ENCODE results near the gene TACC2.

TACC2 gene

GRCh38 chr10:122162671-122163173 is 173.8 kb downstream of the TACC2 start:
- 37 to 39% methylated on average over 14 to 16 of the region's 16 CpGs for WGBS, 2 experiments (ENCODE audit: insufficient coverage in 2 of 2)
- Histone ChIP-seq H3K4me1 (ENCODE audit: control insufficient read depth, insufficient read depth, low read length, poor library complexity, severe bottlenecking) (no peaks in the 10 kb centered on the region), H3K27ac (ENCODE audit: low read depth, low read length, severe bottlenecking) (peak overlapping the region; percentile 67), H3K4me3 (ENCODE audit: extremely low read depth, insufficient read depth, low read length, poor library complexity, severe bottlenecking) (peak overlapping the region; percentile 48), H3K9me3 (ENCODE audit: control insufficient read depth, low read length) (no peaks in the 10 kb centered on the region), H3K36me3 (ENCODE audit: control insufficient read depth, insufficient read depth, low read length) (peaks cover 3% of the 10 kb centered on the region)

GRCh38 chr10:122163174-122164022 is 174.4 kb downstream of the TACC2 start:
- 0% methylated on average over 75 to 82 of the region's 89 CpGs for WGBS, 2 experiments (ENCODE audit: insufficient coverage in 2 of 2)
- Histone ChIP-seq H3K4me1 (ENCODE audit: control insufficient read depth, insufficient read depth, low read length, poor library complexity, severe bottlenecking) (no peaks in the 10 kb centered on the region), H3K36me3 (ENCODE audit: control insufficient read depth, insufficient read depth, low read length) (peaks cover 3% of the 10 kb centered on the region), H3K9me3 (ENCODE audit: control insufficient read depth, low read length) (no peaks in the 10 kb centered on the region), H3K27ac (ENCODE audit: low read depth, low read length, severe bottlenecking) (peak overlapping the region; percentile 67), H3K4me3 (ENCODE audit: extremely low read depth, insufficient read depth, low read length, poor library complexity, severe bottlenecking) (peak overlapping the region; percentile 48)

- Histone ChIP-seq H3K4me3 (ENCODE audit: extremely low read depth, insufficient read depth, low read length, poor library complexity, severe bottlenecking) (peak overlapping the region; percentile 48), H3K36me3 (ENCODE audit: control insufficient read depth, insufficient read depth, low read length) (peaks cover 3% of the 10 kb centered on the region), H3K4me1 (ENCODE audit: control insufficient read depth, insufficient read depth, low read length, poor library complexity, severe bottlenecking) (no peaks in the 10 kb centered on the region), H3K27ac (ENCODE audit: low read depth, low read length, severe bottlenecking) (peak overlapping the region; percentile 67), H3K9me3 (ENCODE audit: control insufficient read depth, low read length) (no peaks in the 10 kb centered on the region)
- 1 to 8% methylated on average over 18 to 21 of the region's 25 CpGs for WGBS, 2 experiments (ENCODE audit: insufficient coverage in 2 of 2)
Measured at GRCh38 chr10:122164023-122164601, 175.1 kb downstream of the TACC2 start.

DNA sequence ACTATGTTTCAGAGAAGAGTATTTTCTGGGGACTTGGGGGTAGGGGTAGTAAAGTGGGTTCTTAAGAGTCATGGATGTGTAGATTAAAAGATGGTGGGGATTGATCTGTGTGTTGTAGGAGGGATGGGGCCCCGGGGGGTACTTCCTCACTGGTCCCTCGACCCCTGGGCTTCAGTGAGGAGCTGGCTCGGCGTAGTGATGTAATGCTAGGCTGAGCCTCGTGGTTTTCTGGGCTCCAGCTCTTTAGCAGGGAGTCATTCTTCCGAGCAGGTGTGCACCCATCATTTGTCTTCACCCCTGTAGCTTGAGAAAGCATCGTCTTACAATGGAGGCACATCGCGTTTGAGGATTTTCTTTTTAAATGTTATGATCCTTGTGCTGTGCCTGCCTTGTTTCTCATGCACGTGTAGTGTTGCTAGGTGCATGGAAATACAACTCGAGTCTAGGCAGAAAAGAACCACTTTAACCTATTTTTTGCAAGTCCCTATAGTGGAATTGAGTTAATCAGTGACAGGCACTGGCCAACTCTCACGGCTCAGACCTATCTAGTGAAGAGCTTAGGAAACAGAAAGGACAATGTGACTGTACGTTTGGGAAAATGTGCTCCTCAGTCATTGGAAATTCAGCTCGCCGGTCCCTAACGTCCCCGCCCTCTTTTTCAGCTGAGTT is 176.0 kb downstream of the TACC2 start:
- Histone ChIP-seq H3K36me3 (ENCODE audit: control insufficient read depth, insufficient read depth, low read length) (peaks cover 3% of the 10 kb centered on the region), H3K4me1 (ENCODE audit: control insufficient read depth, insufficient read depth, low read length, poor library complexity, severe bottlenecking) (no peaks in the 10 kb centered on the region), H3K9me3 (ENCODE audit: control insufficient read depth, low read length) (no peaks in the 10 kb centered on the region), H3K4me3 (ENCODE audit: extremely low read depth, insufficient read depth, low read length, poor library complexity, severe bottlenecking) (peak overlapping the region; percentile 48), H3K27ac (ENCODE audit: low read depth, low read length, severe bottlenecking) (no peak overlapping the region)
- 30 to 43% methylated on average over 12 to 15 of the region's 17 CpGs for WGBS, 2 experiments (ENCODE audit: insufficient coverage in 2 of 2)

GRCh38 chr10:122165484-122166276 is 176.7 kb downstream of the TACC2 start:
- H3K36me3 ChIP-seq (ENCODE audit: control insufficient read depth, insufficient read depth, low read length) = peaks cover 3% of the 10 kb centered on the region
- 87 to 93% methylated on average over 8 to 9 of the region's 13 CpGs for WGBS, 2 experiments (ENCODE audit: insufficient coverage in 2 of 2)
- no peak overlapping the region for H3K4me3 ChIP-seq (ENCODE audit: extremely low read depth, insufficient read depth, low read length, poor library complexity, severe bottlenecking)
- H3K27ac ChIP-seq (ENCODE audit: low read depth, low read length, severe bottlenecking) = no peak overlapping the region
- H3K4me1 ChIP-seq (ENCODE audit: control insufficient read depth, insufficient read depth, low read length, poor library complexity, severe bottlenecking) = peaks cover 3% of the 10 kb centered on the region
- no peaks in the 10 kb centered on the region for H3K9me3 ChIP-seq (ENCODE audit: control insufficient read depth, low read length)

DNA sequence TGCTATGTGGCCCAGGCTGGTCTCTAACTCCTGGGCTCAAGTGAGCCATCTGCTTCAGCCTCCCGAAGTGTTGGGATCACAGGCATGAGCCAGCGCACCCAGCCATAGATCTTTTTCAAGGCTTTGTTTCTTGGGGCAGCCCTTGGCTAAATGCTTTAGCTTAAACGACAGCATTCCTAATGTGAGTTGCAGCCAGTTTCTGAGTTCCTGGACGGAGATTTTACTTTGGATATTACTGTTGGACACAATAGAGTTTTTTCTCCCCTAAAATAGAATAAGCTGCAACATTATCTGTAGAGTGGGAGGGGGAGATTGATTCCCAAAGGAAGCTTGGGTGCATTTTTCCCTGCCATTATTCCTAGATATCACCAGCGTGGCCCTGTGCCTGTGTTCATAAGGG is 179.1 kb downstream of the TACC2 start:
- Histone ChIP-seq H3K27ac (ENCODE audit: low read depth, low read length, severe bottlenecking) (no peak overlapping the region), H3K36me3 (ENCODE audit: control insufficient read depth, insufficient read depth, low read length) (no peaks in the 10 kb centered on the region), H3K4me3 (ENCODE audit: extremely low read depth, insufficient read depth, low read length, poor library complexity, severe bottlenecking) (no peak overlapping the region), H3K4me1 (ENCODE audit: control insufficient read depth, insufficient read depth, low read length, poor library complexity, severe bottlenecking) (peaks cover 23% of the 10 kb centered on the region), H3K9me3 (ENCODE audit: control insufficient read depth, low read length) (no peaks in the 10 kb centered on the region)
- 78 to 96% methylated on average over 4 of the region's 5 CpGs for WGBS, 2 experiments (ENCODE audit: insufficient coverage in 2 of 2)

- Histone ChIP-seq H3K27ac (ENCODE audit: low read depth, low read length, severe bottlenecking) (no peak overlapping the region), H3K4me1 (ENCODE audit: control insufficient read depth, insufficient read depth, low read length, poor library complexity, severe bottlenecking) (peaks cover 23% of the 10 kb centered on the region), H3K4me3 (ENCODE audit: extremely low read depth, insufficient read depth, low read length, poor library complexity, severe bottlenecking) (no peak overlapping the region), H3K36me3 (ENCODE audit: control insufficient read depth, insufficient read depth, low read length) (no peaks in the 10 kb centered on the region), H3K9me3 (ENCODE audit: control insufficient read depth, low read length) (no peaks in the 10 kb centered on the region)
- 93 to 100% methylated on average over 3 of the region's 3 CpGs for WGBS, 2 experiments (ENCODE audit: insufficient coverage in 2 of 2)
Measured at GRCh38 chr10:122168598-122169394, 179.8 kb downstream of the TACC2 start.

DNA sequence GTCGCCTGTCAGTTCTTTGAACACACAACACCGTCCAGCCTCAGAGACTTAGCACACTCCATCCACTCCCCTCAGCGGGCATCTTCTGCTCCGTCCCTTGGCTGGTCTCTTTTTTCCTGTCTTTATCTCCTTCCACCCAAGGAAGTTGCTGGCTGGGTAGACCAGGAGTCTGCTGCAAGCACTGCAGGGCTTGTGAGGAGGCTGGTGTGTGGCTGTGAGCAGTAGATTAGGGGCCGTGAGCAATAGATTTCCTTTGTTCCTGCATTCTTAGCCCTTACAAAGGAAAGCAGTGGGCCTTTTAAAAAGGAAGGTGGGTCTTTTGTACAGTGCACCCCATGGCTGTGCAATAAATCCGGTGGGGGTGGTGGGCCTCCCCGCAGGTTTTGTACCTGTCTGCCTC is 181.8 kb downstream of the TACC2 start:
- Histone ChIP-seq H3K27ac (ENCODE audit: low read depth, low read length, severe bottlenecking) (peak overlapping the region; percentile 11), H3K4me3 (ENCODE audit: extremely low read depth, insufficient read depth, low read length, poor library complexity, severe bottlenecking) (no peak overlapping the region), H3K36me3 (ENCODE audit: control insufficient read depth, insufficient read depth, low read length) (no peaks in the 10 kb centered on the region), H3K4me1 (ENCODE audit: control insufficient read depth, insufficient read depth, low read length, poor library complexity, severe bottlenecking) (peaks cover 23% of the 10 kb centered on the region), H3K9me3 (ENCODE audit: control insufficient read depth, low read length) (no peaks in the 10 kb centered on the region)
- WGBS, 2 experiments (ENCODE audit: insufficient coverage in 2 of 2) = 68 to 74% methylated on average over 3 to 7 of the region's 7 CpGs

DNA sequence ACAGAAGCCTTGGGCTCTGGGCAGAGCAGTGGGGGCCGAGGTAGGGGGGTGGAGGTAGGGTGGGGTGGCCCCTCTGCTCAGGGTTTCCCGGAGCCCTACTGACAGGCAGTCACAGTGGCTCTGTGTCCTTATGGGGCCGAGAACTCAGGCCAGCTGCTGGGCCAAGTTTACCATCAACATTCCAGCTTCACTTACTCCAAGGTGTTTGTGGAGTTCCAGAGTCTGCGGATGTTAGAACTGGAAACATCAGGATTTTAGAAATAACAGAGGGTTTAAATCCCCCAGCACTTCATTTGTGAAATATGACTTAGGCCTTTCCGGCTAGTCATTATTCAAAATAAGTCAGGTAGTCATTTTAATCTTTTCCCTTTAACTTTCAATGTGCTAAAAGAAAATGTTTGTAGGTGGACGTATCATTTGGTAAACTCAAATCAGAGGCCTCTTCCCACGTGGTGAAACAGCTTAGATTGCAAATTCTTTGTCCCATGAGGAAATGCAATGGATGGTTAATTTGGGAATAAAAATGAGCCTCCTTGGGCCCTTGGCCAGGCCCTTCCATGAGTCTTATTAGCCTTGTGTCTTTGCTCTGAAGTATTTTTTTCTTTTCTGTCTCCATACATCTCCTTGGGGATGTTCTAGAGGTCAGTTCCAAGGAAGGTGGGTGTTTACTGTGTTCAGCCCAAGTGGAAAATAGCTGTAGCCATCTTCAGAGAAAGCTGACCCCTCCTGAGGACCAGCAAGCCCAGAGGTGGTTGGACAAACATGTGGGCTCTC is 182.5 kb downstream of the TACC2 start:
- WGBS, 2 experiments (ENCODE audit: insufficient coverage in 2 of 2) = 40 to 59% methylated on average over 1 to 4 of the region's 7 CpGs
- H3K27ac ChIP-seq (ENCODE audit: low read depth, low read length, severe bottlenecking) = peak overlapping the region; percentile 49
- H3K4me1 ChIP-seq (ENCODE audit: control insufficient read depth, insufficient read depth, low read length, poor library complexity, severe bottlenecking) = peaks cover 26% of the 10 kb centered on the region

More for the DNA sequence above, 182.5 kb downstream of the TACC2 start:
- no peaks in the 10 kb centered on the region for H3K9me3 ChIP-seq (ENCODE audit: control insufficient read depth, low read length)
- H3K36me3 ChIP-seq (ENCODE audit: control insufficient read depth, insufficient read depth, low read length) = no peaks in the 10 kb centered on the region
- no peak overlapping the region for H3K4me3 ChIP-seq (ENCODE audit: extremely low read depth, insufficient read depth, low read length, poor library complexity, severe bottlenecking)

All from mesodermal cell (in vitro differentiated cells).